Measurements from ENCODE around the gene MYO10.

- TF ChIP-seq CTCF (IDR thresholded peaks at IDR 0.05; ENCODE audit: low read depth, low read length) (no peak), EZH2phosphoT487 (IDR thresholded peaks at IDR 0.05; ENCODE audit: low read depth) (no peak)
Observed at GRCh38 chr5:16965581-16965980, 29.5 kb upstream of the MYO10 start.

Measured in OCI-LY3 (cell line).